Measurements from ENCODE around the gene ZC3H18.

Gene ZC3H18

DNA sequence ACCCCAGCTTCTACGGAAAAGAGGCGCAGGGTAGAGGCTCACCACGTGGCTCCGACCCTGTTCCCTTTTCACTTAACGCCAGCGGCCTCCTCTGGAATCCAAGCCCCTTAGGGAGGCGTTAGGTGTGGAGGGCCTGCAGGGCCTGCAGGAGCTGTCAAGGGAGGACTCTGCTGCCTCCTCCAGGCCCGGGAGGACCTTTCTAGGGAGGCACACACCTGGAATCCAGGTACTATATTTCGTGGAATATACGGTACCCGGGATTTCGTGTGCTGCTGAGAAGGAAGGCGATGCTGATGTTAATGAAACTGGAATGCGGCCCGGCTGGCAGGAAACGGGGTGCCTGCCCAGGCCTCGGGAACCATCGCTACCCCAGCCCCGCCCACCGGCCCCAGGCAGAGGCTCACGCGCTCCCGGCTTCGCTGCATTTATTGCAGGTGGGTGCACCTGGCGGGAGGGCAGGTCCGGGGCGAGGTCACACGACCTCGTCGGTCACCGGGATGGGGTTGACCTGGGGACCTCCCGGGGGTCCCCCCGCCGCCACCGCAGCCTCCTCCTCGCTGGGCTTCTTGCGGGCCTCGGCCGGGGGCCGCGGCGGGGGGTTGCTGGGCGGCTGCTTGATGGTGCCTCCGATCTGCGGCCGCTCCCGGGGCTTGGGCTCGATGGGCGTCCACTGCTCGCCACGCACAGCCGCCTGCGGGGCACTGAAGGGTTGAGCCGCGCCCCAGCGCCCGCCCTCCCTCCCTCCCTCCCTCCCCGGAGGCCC, 72.9 kb downstream of the ZC3H18 start:
- DNase-seq: no peak

DNA sequence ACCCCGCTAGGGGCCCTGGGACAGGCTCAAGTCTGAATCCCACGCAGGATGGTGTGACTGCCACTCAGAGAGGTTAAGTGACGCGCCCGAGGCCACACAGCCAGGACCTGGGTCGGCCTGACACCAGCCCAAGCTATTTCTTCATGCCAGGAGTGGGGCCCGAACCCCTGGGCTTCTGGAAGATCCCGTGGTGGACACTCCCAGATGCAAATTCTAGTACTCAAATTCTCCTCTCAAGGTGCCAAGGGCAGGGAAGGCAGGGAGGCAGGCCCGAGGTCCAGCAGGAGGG, 73.4 kb downstream of the ZC3H18 start:
- DNase-seq: no peak

DNA sequence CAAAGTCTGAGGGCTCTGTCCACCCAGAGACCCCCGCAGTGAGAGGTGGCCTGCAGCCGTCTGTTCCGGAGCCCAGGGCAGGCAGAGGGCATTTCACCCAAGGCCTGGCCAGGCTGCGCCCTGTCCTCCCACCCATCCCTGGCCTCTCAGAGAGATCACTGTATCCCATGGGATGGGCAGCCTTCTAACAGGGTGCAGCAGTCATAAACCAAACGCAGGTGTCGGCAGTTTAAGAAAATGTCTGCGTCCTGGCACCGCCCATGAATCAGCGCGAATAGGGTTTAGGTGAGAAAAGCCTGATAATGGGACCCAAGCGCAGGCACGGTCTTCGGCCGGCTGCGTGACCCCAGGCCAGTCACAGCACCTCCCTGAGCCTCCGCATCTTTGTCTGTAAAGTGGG, 75.3 kb downstream of the ZC3H18 start:
- DNase-seq: no peak

DNA sequence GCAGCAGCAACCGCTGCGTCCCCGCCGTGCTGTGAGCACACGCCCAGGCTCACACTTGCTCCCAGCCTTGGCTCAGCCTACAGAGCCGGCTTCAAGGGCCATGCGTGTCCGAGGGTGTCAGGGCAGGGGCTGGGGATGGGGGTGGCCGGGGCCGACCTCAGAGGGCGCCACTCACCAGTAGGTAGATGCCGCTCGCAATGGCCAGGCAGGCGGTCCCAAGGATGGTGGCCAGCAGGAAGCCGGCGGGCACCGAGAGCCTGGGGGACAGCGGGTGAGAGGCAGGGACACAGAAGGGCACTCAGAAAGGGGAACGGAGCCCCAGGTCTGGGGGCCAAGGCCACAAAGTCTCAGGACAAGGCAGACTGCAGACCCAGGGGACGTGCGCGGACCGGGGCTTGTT, 75.7 kb downstream of the ZC3H18 start:
- DNase-seq: no peak

DNA sequence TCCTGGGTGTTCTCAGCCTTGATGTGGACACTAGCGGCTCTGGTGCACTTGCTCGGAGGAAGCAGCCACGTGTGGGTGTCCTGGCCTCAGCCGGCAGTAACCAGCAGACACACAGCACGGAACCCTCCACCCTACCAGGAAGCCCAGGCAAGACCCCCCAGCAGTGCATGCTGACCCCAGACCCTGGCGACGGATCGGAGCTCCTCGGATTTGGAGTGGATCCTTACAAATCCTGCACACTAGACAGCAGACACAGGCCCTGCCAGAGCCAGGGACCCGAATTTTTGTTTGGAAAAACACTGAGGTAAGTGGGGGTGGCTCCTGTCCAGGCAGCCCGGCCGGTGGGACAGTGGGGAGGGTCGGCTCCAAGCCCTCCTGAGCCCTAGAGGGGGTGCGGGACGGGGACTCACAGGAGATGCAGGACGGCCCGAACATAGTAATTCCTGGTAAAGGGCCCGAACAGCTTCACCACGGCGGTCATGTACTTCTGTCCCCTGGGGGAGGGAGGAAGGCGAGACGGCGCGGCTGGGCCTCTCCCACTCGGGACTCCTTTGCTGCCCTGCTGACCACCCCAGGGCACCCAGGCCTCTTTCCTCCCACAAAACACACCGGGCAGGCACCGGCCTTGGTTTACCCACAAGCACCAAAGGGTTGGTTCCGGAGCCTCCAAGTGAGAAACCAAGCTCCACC, 76.3 kb downstream of the ZC3H18 start:
- DNase-seq: no peak

DNA sequence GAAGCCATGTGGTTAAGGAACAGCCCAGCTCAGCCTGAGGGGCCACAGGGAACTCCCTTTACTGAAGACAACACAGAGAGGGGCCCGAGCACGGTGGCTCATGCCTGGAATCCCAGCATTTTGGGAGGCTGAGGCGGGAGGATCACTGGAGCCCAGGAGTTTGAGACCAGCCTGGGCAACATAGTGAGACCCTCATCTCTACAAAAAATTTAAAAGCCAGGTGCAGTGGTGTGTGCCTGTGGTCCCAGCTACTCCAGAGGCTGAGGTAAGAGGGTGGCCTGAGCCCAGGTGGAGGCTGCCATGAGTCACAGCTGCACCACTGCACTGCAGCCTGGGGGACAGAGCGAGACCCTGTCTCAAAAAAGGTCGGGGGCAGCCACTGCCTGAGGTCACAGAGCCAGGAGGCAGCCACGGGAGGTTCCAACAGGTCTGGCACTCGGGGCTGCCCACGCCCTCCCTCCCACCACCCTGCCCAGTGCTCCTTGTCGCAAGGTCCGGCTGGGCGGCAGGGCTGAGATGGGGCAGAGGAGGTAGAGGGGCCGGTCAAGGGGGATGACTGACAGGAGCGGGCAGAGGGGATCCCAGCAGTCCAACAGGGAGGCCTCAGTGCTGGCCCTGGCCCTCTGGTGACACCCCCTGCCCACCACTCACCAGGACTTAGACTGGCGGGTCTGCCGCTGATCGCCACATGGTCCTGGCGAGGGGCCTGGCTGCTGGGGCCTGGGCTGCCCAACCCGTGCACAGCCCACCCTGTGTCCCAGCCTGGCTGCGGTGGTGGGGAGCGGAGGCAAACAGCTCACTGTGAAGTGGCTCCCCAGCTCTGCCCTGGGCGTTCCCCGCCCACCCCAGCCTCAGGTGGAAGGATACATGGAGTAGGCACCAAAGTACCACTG, 77.2 kb downstream of the ZC3H18 start:
- DNase-seq: no peak

DNA sequence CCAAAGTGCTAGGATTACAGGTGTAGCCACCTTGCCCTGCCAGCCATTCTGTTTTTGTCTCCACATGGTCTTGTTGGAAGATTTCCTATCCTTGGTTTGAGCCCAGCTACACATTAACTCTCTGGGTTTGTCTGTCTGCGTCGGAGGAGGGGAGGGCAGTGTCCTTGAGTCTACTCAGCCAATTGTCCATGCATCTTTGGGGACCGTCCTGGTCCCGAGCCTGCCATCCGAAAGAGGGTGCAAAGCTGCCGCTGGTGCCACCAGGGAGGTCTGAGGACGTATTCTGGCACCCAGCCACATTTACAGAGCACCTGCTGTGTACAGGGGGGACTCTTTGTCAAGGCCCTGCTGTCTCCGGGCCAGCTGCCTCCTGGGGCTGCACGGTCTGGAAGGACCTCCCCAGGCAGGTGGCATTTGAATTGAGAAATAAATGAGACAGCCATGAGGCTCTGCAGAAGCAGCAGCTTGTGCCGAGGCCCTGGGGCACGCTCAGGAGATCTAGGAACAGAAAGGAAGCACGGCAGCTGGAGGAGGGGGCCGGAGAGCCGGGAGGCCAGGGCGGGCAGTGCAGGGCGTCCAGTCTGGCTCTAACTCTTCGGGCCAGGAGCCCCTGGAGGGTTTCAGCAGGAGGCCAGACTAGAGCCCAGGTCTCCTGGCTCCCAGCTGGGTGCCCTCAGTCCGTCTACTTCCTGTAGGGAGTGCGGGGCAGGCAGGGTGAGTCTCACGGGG, 79.2 kb downstream of the ZC3H18 start:
- DNase-seq: peak; percentile 61 to 81

DNA sequence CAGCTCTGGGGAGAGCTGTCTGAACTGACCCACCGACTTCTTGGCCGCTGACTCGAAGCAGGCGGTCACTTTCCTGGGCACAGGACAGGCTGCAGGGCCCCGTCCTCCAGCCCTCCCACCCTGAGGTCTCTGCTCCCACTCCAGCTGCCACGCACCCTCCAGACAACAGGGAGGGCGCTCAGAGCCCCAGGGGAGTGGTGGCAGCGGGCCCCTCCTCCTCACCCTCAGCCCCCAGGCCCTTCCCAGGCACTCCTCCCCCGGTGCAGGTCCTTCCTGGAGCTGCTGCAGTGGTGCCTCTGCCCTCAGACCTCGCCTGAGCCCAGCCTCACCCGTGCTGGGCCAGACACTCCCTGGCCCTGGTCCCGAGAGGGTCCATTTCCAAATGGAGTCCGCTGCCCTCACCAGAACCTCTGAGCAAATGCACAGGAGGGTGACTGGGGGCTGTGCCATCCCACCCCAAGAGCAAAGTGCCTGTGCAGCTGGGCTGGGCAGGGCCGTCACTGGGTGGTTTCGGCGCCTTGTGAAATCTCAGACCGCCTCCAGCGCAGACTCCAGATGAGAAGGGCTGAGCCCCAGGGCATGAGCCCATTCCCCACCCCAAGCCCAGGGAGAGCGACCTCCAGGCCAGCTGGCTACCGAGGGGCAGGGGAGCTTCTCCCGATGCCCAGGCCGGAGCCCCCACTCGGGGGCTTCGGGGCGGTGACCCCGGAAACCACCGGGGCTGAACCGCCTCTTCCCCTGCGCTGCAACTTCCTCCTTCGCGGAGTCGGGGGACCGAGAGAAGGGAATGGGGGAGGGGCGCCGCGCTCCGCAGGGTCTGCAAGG, 79.9 kb downstream of the ZC3H18 start:
- no peak for DNase-seq

DNA sequence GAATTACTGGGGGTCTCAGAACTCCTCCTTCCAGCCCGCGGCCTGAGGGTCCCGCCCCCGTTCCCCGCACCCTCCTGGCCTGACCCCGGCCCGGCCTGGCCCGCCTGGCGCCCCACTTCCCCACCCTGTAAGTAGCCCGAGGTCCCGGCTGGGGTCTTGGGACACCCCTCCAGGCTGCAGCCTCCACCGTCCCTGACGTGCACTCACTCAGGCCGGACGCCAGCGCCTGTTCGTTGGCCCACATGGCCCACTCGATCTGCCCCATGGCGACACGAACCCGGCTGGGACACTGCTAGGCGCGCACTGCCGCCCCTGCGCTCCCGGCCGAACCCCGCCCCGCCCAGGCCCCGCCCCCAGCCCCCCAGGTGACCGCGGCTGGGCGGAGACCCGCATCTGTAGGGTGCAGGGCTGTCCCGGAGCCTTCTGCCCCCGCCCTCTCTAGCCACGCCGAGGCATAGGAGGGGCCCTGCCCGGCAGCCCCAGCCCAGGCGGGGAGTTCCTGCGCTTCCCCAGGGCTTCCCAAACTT, 80.6 kb downstream of the ZC3H18 start, which contains the start of gene CYBA:
CYBA (minus strand) TSS at position 305 of the 527 bp plus-strand sequence; CDS start at position 265, 40 bp downstream.
- DNase-seq: no peak

DNA sequence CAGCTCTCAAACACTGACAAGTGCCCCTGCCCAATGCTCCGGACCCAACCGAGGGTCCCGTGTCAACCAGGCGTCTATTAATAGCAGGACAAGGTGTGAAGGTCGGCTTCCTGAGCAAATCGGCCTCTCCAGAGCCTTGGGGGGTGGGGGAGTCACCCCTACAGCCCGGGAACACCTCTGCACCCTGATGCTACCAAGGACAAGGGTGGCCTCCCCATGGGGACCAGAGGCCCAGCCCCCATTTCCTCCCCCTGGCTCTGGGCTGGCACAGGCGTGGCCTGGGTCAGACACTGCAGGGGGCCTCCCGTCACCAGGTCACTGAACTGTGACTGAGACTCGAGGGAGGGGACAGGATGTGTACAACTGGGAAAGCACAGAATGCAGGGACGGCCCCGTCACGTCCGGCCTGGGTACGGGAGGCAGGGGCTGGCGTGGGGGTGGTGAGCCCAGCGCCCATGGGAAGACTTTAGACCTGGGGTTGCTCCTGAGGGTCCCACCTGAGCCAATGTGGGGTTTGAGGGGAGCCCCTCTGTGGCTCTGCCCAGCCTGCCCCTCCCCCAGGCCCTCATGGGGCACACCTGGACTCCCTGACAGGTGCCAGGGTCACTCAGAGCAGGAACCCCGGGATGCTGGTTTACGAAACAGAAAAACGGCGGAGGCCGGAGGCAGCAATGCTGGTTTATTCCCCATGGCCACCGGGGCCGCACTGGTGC, 81.2 kb downstream of the ZC3H18 start:
- no peak for DNase-seq

DNA sequence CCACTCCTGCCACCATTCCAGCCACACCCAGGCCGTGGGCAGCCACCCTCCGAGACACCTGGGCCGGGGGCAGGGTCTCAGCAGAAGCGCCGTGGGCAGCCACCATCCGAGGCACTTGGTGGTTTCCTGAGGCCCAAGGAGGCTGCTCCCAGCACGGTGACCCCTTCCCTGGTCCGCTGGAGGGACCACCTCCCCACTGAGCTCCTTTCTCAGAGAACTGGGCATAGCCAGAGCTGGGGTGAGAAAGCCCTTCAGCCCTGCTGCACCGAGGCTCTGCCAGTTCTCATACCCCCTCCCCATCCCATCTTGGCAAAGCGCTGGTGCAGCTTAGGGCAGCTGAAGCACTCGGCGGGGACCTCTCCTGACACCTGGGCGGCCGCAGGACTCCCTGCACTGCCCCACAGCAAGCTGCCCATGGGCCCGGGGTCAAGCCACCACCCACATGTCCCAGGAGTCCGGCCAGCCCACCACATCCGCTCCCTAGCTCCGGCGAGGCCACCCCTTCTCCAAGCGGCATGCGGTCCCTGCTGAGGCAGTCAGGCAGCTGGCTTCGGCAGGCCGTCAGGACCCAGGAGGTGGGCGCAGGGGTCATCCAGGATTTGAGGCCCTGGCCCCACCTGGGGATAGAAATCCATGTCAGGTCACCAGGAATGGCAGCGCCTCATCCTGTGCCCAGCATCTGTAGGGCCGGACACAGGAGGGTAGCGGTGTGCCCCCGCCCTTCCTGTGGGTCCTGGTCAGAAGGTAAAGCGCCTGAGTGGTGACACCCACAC, 82.0 kb downstream of the ZC3H18 start:
- DNase-seq: no peak

DNA sequence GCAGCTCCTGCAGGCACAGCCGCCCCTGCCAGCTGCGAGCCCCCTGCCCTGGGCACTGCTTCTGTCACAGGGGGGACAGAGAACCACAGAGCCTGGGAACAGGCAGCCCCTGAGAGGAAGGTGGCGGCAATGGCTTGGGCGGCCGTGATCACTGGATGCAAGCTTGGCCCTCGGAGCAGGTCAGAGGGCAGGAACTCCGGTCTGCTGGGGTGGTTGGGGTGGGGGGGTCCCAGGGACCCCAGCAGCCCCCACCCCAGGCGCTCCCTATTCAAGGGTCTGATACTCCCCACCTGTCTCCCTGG, 82.5 kb downstream of the ZC3H18 start:
- no peak for DNase-seq

DNA sequence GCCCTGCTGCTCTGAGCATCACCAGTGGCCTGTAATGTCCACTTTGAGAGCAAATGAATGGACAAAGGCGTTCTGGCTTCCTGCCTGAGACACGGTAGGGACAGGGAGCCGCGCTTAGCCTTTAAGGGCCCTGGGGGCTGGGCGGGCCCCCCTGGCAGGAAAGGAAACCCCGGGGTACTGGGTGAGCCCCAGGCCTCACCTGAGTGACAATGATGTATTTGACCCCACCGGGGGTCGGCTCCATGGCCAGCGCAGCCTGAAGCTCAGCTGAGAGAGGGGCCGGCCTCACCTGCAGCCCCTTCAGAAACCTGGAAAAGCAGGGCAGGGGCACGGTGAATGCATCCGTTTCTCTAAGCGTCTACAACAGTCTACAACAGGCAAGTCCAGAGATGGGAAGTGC, 82.9 kb downstream of the ZC3H18 start:
- DNase-seq: no peak

DNA sequence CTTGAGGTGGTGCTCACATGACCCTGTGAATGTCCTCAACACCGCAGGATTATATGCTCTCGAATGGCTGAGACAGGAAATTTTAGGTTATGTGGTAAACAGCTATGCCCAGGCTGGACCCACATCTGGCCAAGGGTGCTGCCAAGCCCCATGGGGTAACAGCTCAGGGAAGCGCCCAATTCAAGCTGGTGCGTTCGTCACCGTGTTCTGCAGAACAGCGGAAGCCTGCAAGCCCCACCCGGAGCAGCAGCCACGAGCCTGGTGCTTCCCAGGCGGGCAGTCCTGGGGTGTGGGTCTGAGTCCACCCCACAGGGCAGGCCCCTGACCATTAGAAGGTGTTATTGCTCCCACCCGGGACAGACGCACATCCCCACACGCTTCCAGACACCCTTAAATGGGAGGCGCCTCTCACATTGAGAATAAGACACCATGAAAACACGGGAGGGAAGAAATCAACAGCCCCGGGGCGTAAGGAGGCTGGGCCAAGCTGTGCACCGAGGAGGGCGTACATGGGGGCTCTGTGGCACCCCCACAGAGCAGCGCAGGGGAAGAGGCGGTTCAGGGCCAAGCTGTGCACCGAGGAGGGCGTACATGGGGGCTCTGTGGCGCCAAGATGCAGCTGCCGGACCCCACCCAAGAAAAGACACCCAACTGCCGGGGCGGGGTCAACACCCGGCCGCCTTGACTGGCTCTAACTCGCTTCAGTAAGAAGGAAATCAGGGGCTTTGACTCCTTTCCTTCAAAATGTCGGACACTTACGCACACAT, 83.6 kb downstream of the ZC3H18 start:
- DNase-seq: no peak

DNA sequence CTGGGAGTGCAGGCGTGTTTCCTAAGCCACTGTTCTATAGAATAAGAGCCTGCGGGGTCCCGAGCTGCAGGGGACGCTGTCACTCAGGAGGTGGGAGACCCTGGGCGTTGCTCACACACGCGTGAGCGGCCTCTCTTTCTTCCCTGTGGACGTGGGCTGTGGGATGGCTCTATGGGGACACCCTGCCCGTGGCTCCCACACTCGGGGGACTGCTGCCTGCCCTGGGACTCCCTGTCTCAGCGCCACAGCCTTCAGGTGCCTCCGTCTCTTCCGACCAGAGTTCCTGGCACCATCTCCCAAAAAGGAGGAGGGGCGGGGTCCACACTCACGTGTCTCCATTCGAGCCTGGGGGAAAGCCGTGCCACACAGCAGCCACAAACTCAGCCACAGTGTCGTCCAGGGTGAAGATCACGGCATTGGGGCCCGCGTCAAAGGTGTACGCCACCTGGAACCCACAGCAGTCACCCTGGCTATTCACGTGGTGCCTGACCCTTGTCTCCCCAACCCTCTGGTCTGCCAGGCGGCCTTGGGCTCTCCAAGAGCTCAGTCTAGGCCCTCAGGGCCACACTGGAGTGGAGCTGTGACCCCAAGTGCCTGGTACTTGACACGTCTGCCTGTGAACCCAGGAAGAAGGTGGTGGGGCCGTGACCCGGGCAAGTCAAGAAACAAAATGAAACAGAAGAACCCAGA, 84.3 kb downstream of the ZC3H18 start:
- no peak for DNase-seq

DNA sequence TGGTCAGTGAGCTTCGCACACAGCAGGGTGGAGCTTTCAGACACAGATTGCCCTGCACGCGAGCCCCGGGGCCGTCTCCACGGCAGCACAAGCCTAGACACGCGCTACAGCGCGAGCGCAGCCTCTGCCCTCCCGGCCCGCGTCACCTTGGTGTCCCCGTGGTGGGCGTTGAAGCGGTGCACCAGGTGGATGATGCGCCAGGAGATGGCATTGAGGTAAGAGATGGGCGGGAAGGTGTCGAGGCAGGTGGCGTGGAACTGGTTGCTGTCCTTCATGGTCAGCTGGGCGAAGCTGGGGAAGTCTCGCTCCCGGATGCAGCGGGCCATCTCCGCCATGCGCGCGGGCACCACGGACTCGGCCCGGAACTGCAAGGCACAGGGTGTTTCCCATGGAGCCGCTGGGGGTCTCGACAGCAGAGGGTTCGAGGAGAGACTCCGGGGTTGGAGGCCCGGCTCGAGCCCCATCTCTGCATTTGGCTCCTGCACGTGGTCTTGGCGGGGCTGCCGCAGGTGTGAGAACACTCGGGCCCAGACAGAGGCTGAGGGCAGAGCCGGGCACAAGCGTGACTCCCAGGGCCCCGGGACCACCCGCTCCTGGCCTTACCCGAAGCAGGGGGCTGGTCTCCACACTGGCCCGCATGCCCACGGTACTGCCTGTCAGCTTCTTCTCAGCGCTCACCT, 85.0 kb downstream of the ZC3H18 start:
- DNase-seq: no peak

DNA sequence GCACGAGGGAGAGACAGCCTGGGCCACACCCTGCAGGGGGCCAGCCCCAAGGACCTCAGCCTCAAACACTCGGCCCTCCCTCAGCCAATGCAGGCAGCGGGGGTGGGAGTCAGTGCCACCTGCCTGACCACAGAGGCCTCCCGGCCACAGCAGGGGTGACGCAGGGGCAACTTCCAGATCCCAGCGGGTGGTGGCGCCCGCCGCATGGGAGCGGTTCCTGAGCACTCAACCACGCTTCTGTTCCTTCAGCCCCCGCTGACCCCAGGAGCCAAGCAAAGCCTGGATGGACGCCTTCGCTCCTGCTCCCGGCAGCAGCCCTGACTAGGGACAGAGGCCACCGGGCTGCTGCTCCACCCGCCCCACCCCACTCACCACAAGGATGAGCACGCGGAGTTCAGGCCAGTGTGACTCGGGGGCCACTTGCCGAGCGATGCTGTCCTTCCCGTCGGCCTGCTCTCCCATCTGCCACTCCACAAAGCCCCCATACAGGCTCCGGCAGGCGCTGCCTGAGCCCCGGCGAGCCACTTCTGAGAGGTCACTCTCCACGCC, 85.6 kb downstream of the ZC3H18 start:
- no peak for DNase-seq

DNA sequence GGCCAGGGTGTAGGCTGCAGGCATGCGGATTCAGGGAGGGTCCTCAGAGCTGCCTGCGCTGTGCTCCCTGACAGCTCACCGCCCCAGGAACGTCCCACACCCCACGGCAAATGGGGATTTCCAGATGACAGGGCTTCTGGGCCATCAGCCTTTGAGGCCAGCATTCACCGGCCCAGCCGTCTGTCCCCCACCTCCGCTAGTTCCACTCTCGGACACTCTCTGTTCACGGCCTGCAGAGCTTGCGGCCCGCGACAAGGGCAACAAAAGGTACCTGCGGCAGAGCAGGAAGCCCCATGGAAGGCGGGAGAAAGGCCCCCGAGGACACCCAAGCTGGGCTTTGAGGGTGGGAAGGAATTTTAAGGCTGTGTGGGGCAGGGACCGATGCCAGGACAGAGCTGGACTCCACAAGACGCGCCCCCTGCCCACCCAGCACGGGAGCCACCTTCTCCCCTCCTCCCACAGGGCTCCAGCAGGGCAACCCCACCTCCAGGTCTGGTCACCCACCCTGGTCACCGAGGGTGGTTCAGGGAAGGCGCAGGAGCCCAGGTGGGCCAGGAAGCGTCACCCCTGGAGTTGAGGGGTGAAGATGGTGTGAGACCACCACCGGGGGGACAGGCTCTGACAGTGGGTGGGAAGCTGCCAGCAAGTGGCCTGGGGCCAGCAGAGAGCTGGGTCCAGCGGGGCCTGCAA, 86.2 kb downstream of the ZC3H18 start:
- no peak for DNase-seq
